MM.1S (cell line): ENCODE measurements around the gene TMPRSS13.

Source experiments
- CTCF ChIP-seq: fragments of 300-600 bp; sonication (generic); IDR thresholded peaks from 2 replicates; pipeline ENCODE4 v1.5.1; 2016; ENCODE audit warnings: antibody characterized with exemption, low read length, mixed read lengths
- EZH2 ChIP-seq: fragments of 300-600 bp; sonication (generic); optimal IDR thresholded peaks from 2 replicates; pipeline ENCODE3; 2017; ENCODE audit warnings: low read depth, mild to moderate bottlenecking, antibody characterized with exemption, low read length, mixed read lengths
- EZH2phosphoT487 ChIP-seq: fragments of 300-600 bp; sonication (generic); IDR thresholded peaks from 2 replicates; pipeline ENCODE4 v1.6.1; 2018; ENCODE audit warnings: antibody characterized with exemption, low read length

DNA sequence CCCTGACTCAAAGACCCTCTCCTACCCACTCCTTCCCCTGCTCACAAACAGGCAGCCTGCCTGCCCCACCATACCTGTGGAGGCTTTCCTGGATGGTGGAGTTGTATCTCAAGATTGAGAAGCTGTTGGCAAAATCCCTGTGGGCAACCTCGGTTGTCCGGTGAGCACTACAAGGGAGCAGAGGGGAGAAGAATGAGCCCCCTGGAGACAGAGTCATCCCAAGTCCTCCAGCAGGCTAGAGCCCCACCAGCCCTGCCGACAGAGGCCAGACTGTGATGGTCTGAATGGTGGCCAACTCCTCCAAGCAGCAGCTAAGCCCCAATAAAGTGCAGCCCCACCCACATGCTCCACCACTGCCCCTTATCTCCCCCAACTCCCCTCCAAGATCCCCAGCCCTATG is 17.5 kb downstream of the TMPRSS13 start:
- TF ChIP-seq CTCF (no peak), EZH2phosphoT487 (no peak), EZH2 (no peak)
